Measurements from ENCODE around the gene NT5M.

Gene NT5M

GRCh38 chr17:17328251-17328650 lies 25.1 kb downstream of the NT5M start:
- H2BK120ac ChIP-seq (ENCODE audit: insufficient read depth, low read length, poor library complexity) = no peak overlapping the region
- no peak overlapping the region for H3K4me3 ChIP-seq (ENCODE audit: low read depth, low read length)
- H3K18ac ChIP-seq (ENCODE audit: low read length) = no peak overlapping the region
- no peak overlapping the region for H4K12ac ChIP-seq (ENCODE audit: low read depth, low read length)
- H3K9me3 ChIP-seq (ENCODE audit: insufficient read depth, low read depth, low read length) = peaks cover 1% of the 10 kb centered on the region
- no peak overlapping the region for H3K9ac ChIP-seq (ENCODE audit: low read length)
- H2BK5ac ChIP-seq (ENCODE audit: low read depth, low read length, poor library complexity) = no peak overlapping the region
- no peaks in the 10 kb centered on the region for H3K79me2 ChIP-seq (ENCODE audit: control insufficient read depth, insufficient read depth, low read length, poor library complexity)
- H3K27me3 ChIP-seq (ENCODE audit: insufficient read depth, low read length) = no peaks in the 10 kb centered on the region
- H3K4ac ChIP-seq (ENCODE audit: low read depth, low read length) = no peak overlapping the region
- H3K36me3 ChIP-seq (ENCODE audit: control insufficient read depth in 1 of 2, insufficient read depth in 2 of 2, low read length in 2 of 2) = no peaks in the 10 kb centered on the region
- H3K4me1 ChIP-seq (ENCODE audit: control insufficient read depth in 1 of 2, insufficient read depth in 2 of 2, low read length in 2 of 2) = no peaks in the 10 kb centered on the region
- H3K27ac ChIP-seq (ENCODE audit: low read depth, low read length) = no peak overlapping the region
- H4K8ac ChIP-seq (ENCODE audit: low read depth, low read length) = no peak overlapping the region
- DNase-seq = no peak
- H2AFZ ChIP-seq (ENCODE audit: insufficient read depth, low read length, poor library complexity) = no peak overlapping the region
- no peak overlapping the region for H2BK12ac ChIP-seq (ENCODE audit: low read length)
- H3K79me1 ChIP-seq (ENCODE audit: low read length) = no peaks in the 10 kb centered on the region
- no peak overlapping the region for H3K4me2 ChIP-seq (ENCODE audit: low read length)
- H2AK5ac ChIP-seq (ENCODE audit: low read length) = no peak overlapping the region
- H3K14ac ChIP-seq (ENCODE audit: low read length) = no peak overlapping the region
- no peak overlapping the region for H3K23ac ChIP-seq (ENCODE audit: low read length)
- no CpG with 5 or more reads among the region's 8 CpGs for WGBS (ENCODE audit: extremely low coverage, insufficient coverage, insufficient read length)
- no peak overlapping the region for H4K91ac ChIP-seq (ENCODE audit: low read depth, low read length)

GRCh38 chr17:17341452-17341851 lies 38.3 kb downstream of the NT5M start:
- H3K9ac ChIP-seq (ENCODE audit: low read length) = peak overlapping the region; percentile 60
- no peaks in the 10 kb centered on the region for H3K36me3 ChIP-seq (ENCODE audit: control insufficient read depth in 1 of 2, insufficient read depth in 2 of 2, low read length in 2 of 2)
- H3K14ac ChIP-seq (ENCODE audit: low read length) = no peak overlapping the region
- no peak overlapping the region for H2AFZ ChIP-seq (ENCODE audit: insufficient read depth, low read length, poor library complexity)
- H4K8ac ChIP-seq (ENCODE audit: low read depth, low read length) = no peak overlapping the region
- H3K9me3 ChIP-seq (ENCODE audit: insufficient read depth, low read depth, low read length) = no peaks in the 10 kb centered on the region
- H4K91ac ChIP-seq (ENCODE audit: low read depth, low read length) = no peak overlapping the region
- no peaks in the 10 kb centered on the region for H3K79me1 ChIP-seq (ENCODE audit: low read length)
- no peak overlapping the region for H2BK120ac ChIP-seq (ENCODE audit: insufficient read depth, low read length, poor library complexity)
- H2BK12ac ChIP-seq (ENCODE audit: low read length) = no peak overlapping the region
- no peaks in the 10 kb centered on the region for H3K27me3 ChIP-seq (ENCODE audit: insufficient read depth, low read length)
- H3K27ac ChIP-seq (ENCODE audit: low read depth, low read length) = no peak overlapping the region
- no peak overlapping the region for H3K4me3 ChIP-seq (ENCODE audit: low read depth, low read length)
- H3K4me1 ChIP-seq (ENCODE audit: control insufficient read depth in 1 of 2, insufficient read depth in 2 of 2, low read length in 2 of 2) = no peaks in the 10 kb centered on the region
- no peak overlapping the region for H3K4ac ChIP-seq (ENCODE audit: low read depth, low read length)
- H3K18ac ChIP-seq (ENCODE audit: low read length) = no peak overlapping the region
- no peak overlapping the region for H3K23ac ChIP-seq (ENCODE audit: low read length)
- no peak overlapping the region for H2AK5ac ChIP-seq (ENCODE audit: low read length)
- no CpG with 5 or more reads among the region's 7 CpGs for WGBS (ENCODE audit: extremely low coverage, insufficient coverage, insufficient read length)
- no peaks in the 10 kb centered on the region for H3K79me2 ChIP-seq (ENCODE audit: control insufficient read depth, insufficient read depth, low read length, poor library complexity)
- no peak overlapping the region for H4K12ac ChIP-seq (ENCODE audit: low read depth, low read length)
- no peak for DNase-seq
- H3K4me2 ChIP-seq (ENCODE audit: low read length) = no peak overlapping the region
- no peak overlapping the region for H2BK5ac ChIP-seq (ENCODE audit: low read depth, low read length, poor library complexity)

DNA sequence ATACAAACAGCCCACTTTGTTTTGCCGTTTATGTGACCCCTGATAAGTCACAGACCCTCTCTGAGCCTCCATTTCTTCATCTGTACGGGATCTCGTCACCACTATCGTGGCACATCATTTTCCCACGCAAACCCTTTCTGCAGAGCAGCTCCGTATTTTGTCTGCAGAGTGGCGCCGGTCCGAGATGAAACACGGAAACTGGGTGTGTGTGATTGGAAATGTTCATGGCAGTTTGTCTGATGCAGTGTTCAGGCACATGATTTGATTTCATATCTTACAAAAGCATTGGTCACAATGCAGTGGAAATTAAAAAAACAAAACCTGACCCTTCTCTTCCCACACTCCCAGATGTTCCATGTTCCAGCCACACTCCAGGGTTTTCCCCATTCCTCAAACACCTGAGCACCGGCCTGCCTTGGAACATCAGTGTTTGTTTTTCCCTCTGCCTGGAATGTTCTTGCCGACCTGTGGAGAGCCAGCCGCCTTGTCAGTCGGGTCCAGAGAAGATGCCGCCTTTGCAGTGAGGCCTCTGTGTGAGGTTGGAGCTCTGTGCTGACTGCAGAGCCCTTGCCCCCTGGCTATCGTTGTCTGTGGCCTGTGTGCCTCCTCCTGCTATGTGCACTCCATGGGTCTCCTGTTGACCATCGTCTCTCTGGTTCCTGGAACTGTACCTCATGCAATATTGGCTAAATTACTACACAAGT lies 39.2 kb downstream of the NT5M start:
- H3K79me1 ChIP-seq (ENCODE audit: low read length) = no peaks in the 10 kb centered on the region
- H3K14ac ChIP-seq (ENCODE audit: low read length) = no peak overlapping the region
- H3K18ac ChIP-seq (ENCODE audit: low read length) = no peak overlapping the region
- no peak overlapping the region for H4K8ac ChIP-seq (ENCODE audit: low read depth, low read length)
- H3K4me1 ChIP-seq (ENCODE audit: control insufficient read depth in 1 of 2, insufficient read depth in 2 of 2, low read length in 2 of 2) = no peaks in the 10 kb centered on the region
- WGBS (ENCODE audit: extremely low coverage, insufficient coverage, insufficient read length) = no CpG with 5 or more reads among the region's 17 CpGs
- no peak overlapping the region for H4K12ac ChIP-seq (ENCODE audit: low read depth, low read length)
- no peak overlapping the region for H2BK120ac ChIP-seq (ENCODE audit: insufficient read depth, low read length, poor library complexity)
- H2AK5ac ChIP-seq (ENCODE audit: low read length) = no peak overlapping the region
- no peaks in the 10 kb centered on the region for H3K79me2 ChIP-seq (ENCODE audit: control insufficient read depth, insufficient read depth, low read length, poor library complexity)
- H3K4ac ChIP-seq (ENCODE audit: low read depth, low read length) = no peak overlapping the region
- no peaks in the 10 kb centered on the region for H3K27me3 ChIP-seq (ENCODE audit: insufficient read depth, low read length)
- H3K4me2 ChIP-seq (ENCODE audit: low read length) = no peak overlapping the region
- H3K4me3 ChIP-seq (ENCODE audit: low read depth, low read length) = no peak overlapping the region
- no peak overlapping the region for H4K91ac ChIP-seq (ENCODE audit: low read depth, low read length)
- H3K9me3 ChIP-seq (ENCODE audit: insufficient read depth, low read depth, low read length) = no peaks in the 10 kb centered on the region
- H3K27ac ChIP-seq (ENCODE audit: low read depth, low read length) = no peak overlapping the region
- no peak for DNase-seq
- H3K23ac ChIP-seq (ENCODE audit: low read length) = no peak overlapping the region
- H3K36me3 ChIP-seq (ENCODE audit: control insufficient read depth in 1 of 2, insufficient read depth in 2 of 2, low read length in 2 of 2) = no peaks in the 10 kb centered on the region
- H3K9ac ChIP-seq (ENCODE audit: low read length) = no peak overlapping the region
- H2BK5ac ChIP-seq (ENCODE audit: low read depth, low read length, poor library complexity) = no peak overlapping the region
- H2BK12ac ChIP-seq (ENCODE audit: low read length) = no peak overlapping the region
- no peak overlapping the region for H2AFZ ChIP-seq (ENCODE audit: insufficient read depth, low read length, poor library complexity)

DNA sequence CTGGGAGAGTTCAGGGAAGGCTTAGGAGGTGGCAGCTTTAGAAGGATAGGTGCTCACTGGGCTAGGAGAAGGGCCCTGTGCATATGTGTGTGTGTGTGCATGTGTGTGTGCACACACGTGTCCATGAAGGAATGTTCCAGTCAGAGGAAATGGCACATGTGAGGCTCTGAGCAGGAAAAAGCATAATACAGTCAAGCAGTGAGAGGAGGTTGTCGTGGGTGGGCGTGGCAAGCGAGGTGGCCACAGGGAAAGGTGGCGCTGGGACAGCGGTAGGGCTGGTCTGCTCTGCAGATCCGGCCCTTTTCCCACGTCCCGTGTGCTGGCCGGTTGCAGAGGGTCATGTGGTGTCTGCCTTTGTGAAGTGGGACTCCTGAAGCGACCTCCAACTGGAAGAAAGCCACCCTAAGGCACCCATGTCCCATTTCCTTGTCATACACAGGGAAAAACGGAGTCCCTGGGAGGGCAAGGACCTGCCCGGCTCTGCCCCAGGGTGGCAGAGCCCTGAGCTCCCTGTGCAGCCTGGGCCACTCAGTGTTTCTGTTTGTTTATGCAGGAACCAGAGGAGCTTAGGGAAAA lies 40.1 kb downstream of the NT5M start:
- Histone ChIP-seq H3K27me3 (ENCODE audit: insufficient read depth, low read length) (no peaks in the 10 kb centered on the region), H3K79me2 (ENCODE audit: control insufficient read depth, insufficient read depth, low read length, poor library complexity) (no peaks in the 10 kb centered on the region), H3K27ac (ENCODE audit: low read depth, low read length) (no peak overlapping the region), H3K4ac (ENCODE audit: low read depth, low read length) (no peak overlapping the region), H3K9me3 (ENCODE audit: insufficient read depth, low read depth, low read length) (no peaks in the 10 kb centered on the region), H3K4me3 (ENCODE audit: low read depth, low read length) (no peak overlapping the region), H3K79me1 (ENCODE audit: low read length) (no peaks in the 10 kb centered on the region), H3K4me2 (ENCODE audit: low read length) (no peak overlapping the region), H2BK12ac (ENCODE audit: low read length) (no peak overlapping the region), H3K18ac (ENCODE audit: low read length) (no peak overlapping the region), H3K4me1 (ENCODE audit: control insufficient read depth in 1 of 2, insufficient read depth in 2 of 2, low read length in 2 of 2) (no peaks in the 10 kb centered on the region), H4K12ac (ENCODE audit: low read depth, low read length) (no peak overlapping the region), H2AK5ac (ENCODE audit: low read length) (no peak overlapping the region), H4K91ac (ENCODE audit: low read depth, low read length) (no peak overlapping the region), H2BK5ac (ENCODE audit: low read depth, low read length, poor library complexity) (no peak overlapping the region), H3K14ac (ENCODE audit: low read length) (no peak overlapping the region), H3K23ac (ENCODE audit: low read length) (no peak overlapping the region), H4K8ac (ENCODE audit: low read depth, low read length) (no peak overlapping the region), H2AFZ (ENCODE audit: insufficient read depth, low read length, poor library complexity) (no peak overlapping the region), H3K9ac (ENCODE audit: low read length) (no peak overlapping the region), H3K36me3 (ENCODE audit: control insufficient read depth in 1 of 2, insufficient read depth in 2 of 2, low read length in 2 of 2) (no peaks in the 10 kb centered on the region), H2BK120ac (ENCODE audit: insufficient read depth, low read length, poor library complexity) (no peak overlapping the region)
- WGBS (ENCODE audit: extremely low coverage, insufficient coverage, insufficient read length) = no CpG with 5 or more reads among the region's 13 CpGs
- DNase-seq = no peak
